Measurements from ENCODE around the gene UBE2J2.

- TF ChIP-seq CTCF (IDR thresholded peaks at IDR 0.05) = no peak
- TF ChIP-seq ZFX (IDR thresholded peaks at IDR 0.05; ENCODE audit: borderline replicate concordance) = no peak
Measured at GRCh38 chr1:1231400-1232207, 42.0 kb downstream of the UBE2J2 start, which contains the start of gene SDF4.
